H9 (cell line): Measurements from ENCODE around the gene LIPC. TPM values are rescaled to one million over a fixed set of nuclear protein-coding genes. Genes with fewer than 3 reads are reported as not detected.

Experiments
- DNase-seq: peaks from one replicate; pipeline ENCODE4 v3.0.0-alpha.2; 2017
- H2AFZ ChIP-seq: one replicate; pipeline ENCODE4 v1.6.1; 2013; ENCODE audit warnings: mild to moderate bottlenecking, low read length, control low read depth, moderate library complexity
- H2AK5ac ChIP-seq: 2 replicates; pipeline ENCODE4 v1.6.1; 2013; ENCODE audit warnings: low read length, control low read depth, mixed read lengths; ENCODE audit not compliant: insufficient read length
- H2BK120ac ChIP-seq: one replicate; pipeline ENCODE4 v1.6.1; 2013; ENCODE audit warnings: low read depth, mild to moderate bottlenecking, low read length, control low read depth, inconsistent platforms; ENCODE audit not compliant: poor library complexity, severe bottlenecking
- H2BK12ac ChIP-seq: 2 replicates; pipeline ENCODE4 v1.6.1; 2013; ENCODE audit warnings: low read length, control low read depth, mixed read lengths, low read depth; ENCODE audit not compliant: insufficient read length
- H2BK15ac ChIP-seq: 2 replicates; pipeline ENCODE4 v1.6.1; 2013; ENCODE audit warnings: low read depth, low read length, control low read depth
- H2BK20ac ChIP-seq: one replicate; pipeline ENCODE4 v1.6.1; 2013; ENCODE audit warnings: low read depth, mild to moderate bottlenecking, low read length, control low read depth, inconsistent platforms; ENCODE audit not compliant: poor library complexity, severe bottlenecking
- H2BK5ac ChIP-seq: 2 replicates; pipeline ENCODE4 v1.6.1; 2013; ENCODE audit warnings: low read length, control low read depth, mixed read lengths; ENCODE audit not compliant: insufficient read length
- H3K14ac ChIP-seq: 2 replicates; pipeline ENCODE4 v1.6.1; 2013; ENCODE audit warnings: low read length, control low read depth; ENCODE audit not compliant: insufficient read depth
- H3K18ac ChIP-seq: 2 replicates; pipeline ENCODE4 v1.6.1; 2013; ENCODE audit warnings: low read depth, mild to moderate bottlenecking, mixed read lengths, low read length, control low read depth; ENCODE audit not compliant: insufficient read length
- H3K23ac ChIP-seq: 2 replicates; pipeline ENCODE4 v1.6.1; 2013; ENCODE audit warnings: low read length, control low read depth, mixed read lengths, low read depth; ENCODE audit not compliant: insufficient read length
- H3K23me2 ChIP-seq: 2 replicates; pipeline ENCODE4 v1.6.1; 2013; ENCODE audit warnings: low read depth, mild to moderate bottlenecking, mixed read lengths, low read length, control low read depth; ENCODE audit not compliant: insufficient read length, poor library complexity, severe bottlenecking
- H3K27ac ChIP-seq: 2 replicates; pipeline ENCODE4 v1.5.1; 2013; ENCODE audit warnings: low read length, control low read depth, mixed read lengths, low read depth; ENCODE audit not compliant: insufficient read length
- H3K27me3 ChIP-seq: 2 replicates; pipeline ENCODE4 v1.6.1; 2013; ENCODE audit warnings: low read length, control low read depth, inconsistent platforms; ENCODE audit not compliant: insufficient read depth
- H3K4ac ChIP-seq: 2 replicates; pipeline ENCODE4 v1.6.1; 2013; ENCODE audit warnings: low read depth, mild to moderate bottlenecking, control low read depth, inconsistent platforms, low read length, moderate library complexity
- H3K4me1 ChIP-seq: 2 replicates; pipeline ENCODE4 v1.6.1; 2013; ENCODE audit warnings: low read length, control low read depth, inconsistent platforms; ENCODE audit not compliant: insufficient read depth
- H3K4me2 ChIP-seq: 2 replicates; pipeline ENCODE4 v1.6.1; 2013; ENCODE audit warnings: low read length, control low read depth, mixed read lengths; ENCODE audit not compliant: insufficient read length, insufficient read depth
- H3K56ac ChIP-seq: 2 replicates; pipeline ENCODE4 v1.6.1; 2013; ENCODE audit warnings: low read depth, mild to moderate bottlenecking, mixed read lengths, low read length, control low read depth; ENCODE audit not compliant: insufficient read length
- H3K79me1 ChIP-seq: 2 replicates; pipeline ENCODE4 v1.6.1; 2013; ENCODE audit warnings: low read depth, mild to moderate bottlenecking, moderate library complexity, low read length, control low read depth, inconsistent platforms; ENCODE audit not compliant: insufficient read depth, poor library complexity, severe bottlenecking
- H3K79me2 ChIP-seq: 2 replicates; pipeline ENCODE4 v1.6.1; 2013; ENCODE audit warnings: low read length, control low read depth, inconsistent platforms; ENCODE audit not compliant: insufficient read depth
- H3K9ac ChIP-seq: 2 replicates; pipeline ENCODE4 v1.6.1; 2013; ENCODE audit warnings: low read length, control low read depth, mixed read lengths; ENCODE audit not compliant: insufficient read length; ENCODE audit errors: extremely low read depth
- H3K9me3 ChIP-seq: one replicate; pipeline ENCODE4 v1.6.1; 2013; ENCODE audit warnings: low read depth, low read length, inconsistent platforms; ENCODE audit not compliant: control insufficient read depth
- H3T11ph ChIP-seq: one replicate; pipeline ENCODE4 v1.6.1; 2013; ENCODE audit warnings: mild to moderate bottlenecking, low read length, control low read depth, inconsistent platforms
- H4K20me1 ChIP-seq: one replicate; pipeline ENCODE4 v1.6.1; 2013; ENCODE audit not compliant: control insufficient read depth, insufficient read length, insufficient read depth
- H4K5ac ChIP-seq: 2 replicates; pipeline ENCODE4 v1.6.1; 2013; ENCODE audit warnings: low read depth, mild to moderate bottlenecking, mixed read lengths, low read length, control low read depth; ENCODE audit not compliant: insufficient read length
- H4K8ac ChIP-seq: replicated peaks from 2 replicates; pipeline ENCODE4 v1.6.1; 2013; ENCODE audit warnings: low read length, control low read depth, mixed read lengths, low read depth; ENCODE audit not compliant: insufficient read length
- H4K91ac ChIP-seq: 2 replicates; pipeline ENCODE4 v1.6.1; 2013; ENCODE audit warnings: low read depth, mild to moderate bottlenecking, moderate library complexity, mixed read lengths, low read length, control low read depth; ENCODE audit not compliant: insufficient read length
- H3K27ac Mint-ChIP-seq, 3 experiments: 2 replicates in 2 of 3; 3 replicates in 1 of 3; pipeline ENCODE4 v1.8.0; 2020 to 2021; ENCODE audit warnings: mixed read lengths in 3 of 3, mild to moderate bottlenecking in 1 of 3, moderate library complexity in 1 of 3
- H3K27me3 Mint-ChIP-seq: 2 replicates; pipeline ENCODE4 v1.8.0; 2021; ENCODE audit warnings: low read depth, mild to moderate bottlenecking, moderate library complexity, mixed read lengths
- H3K36me3 Mint-ChIP-seq, 3 experiments: 2 replicates in 2 of 3; 3 replicates in 1 of 3; pipeline ENCODE4 v1.8.0; 2020 to 2021; ENCODE audit warnings: low read depth in 3 of 3, mixed read lengths in 3 of 3; ENCODE audit not compliant: insufficient read depth in 1 of 3
- H3K4me1 Mint-ChIP-seq, 2 experiments: 2 replicates each; pipeline ENCODE4 v1.8.0; 2020; ENCODE audit warnings: mixed read lengths in 2 of 2
- H3K4me3 Mint-ChIP-seq, 2 experiments: 2 replicates in 1 of 2; 3 replicates in 1 of 2; pipeline ENCODE4 v1.8.0; 2020 to 2021; ENCODE audit warnings: mild to moderate bottlenecking in 2 of 2, mixed read lengths in 2 of 2, moderate library complexity in 1 of 2
- H3K9me3 Mint-ChIP-seq, 2 experiments: 2 replicates in 1 of 2; 3 replicates in 1 of 2; pipeline ENCODE4 v1.8.0; 2020; ENCODE audit warnings: mild to moderate bottlenecking in 2 of 2, mixed read lengths in 2 of 2, moderate library complexity in 1 of 2
- WGBS: extraction: QIAGEN DNeasy Blood & Tissue Kit; methylation state at CpG from one replicate; pipeline ENCODE4 v1.1.7; 2013; ENCODE audit warnings: missing lambda C conversion rate, low lambda C conversion rate, mixed read lengths; ENCODE audit not compliant: insufficient read length; ENCODE audit errors: extremely low coverage; 5-methylcytosine and 5-hydroxymethylcytosine counted together
- total RNA-seq: library from RNA; stranded (reverse); gene quantifications from 2 replicates; pipeline ENCODE4 v1.2.1, GENCODE V29; 2021
- TF ChIP-seq, protein P1 (sequence below): fragments of 200-600 bp; sonication (generic); conservative IDR thresholded peaks from 3 replicates; pipeline ENCODE4 v1.8.0; 2021; ENCODE audit warnings: antibody characterized with exemption, mild to moderate bottlenecking

Gene LIPC
- total RNA-seq, 1 experiment from 2014 or later: not detected

DNA sequence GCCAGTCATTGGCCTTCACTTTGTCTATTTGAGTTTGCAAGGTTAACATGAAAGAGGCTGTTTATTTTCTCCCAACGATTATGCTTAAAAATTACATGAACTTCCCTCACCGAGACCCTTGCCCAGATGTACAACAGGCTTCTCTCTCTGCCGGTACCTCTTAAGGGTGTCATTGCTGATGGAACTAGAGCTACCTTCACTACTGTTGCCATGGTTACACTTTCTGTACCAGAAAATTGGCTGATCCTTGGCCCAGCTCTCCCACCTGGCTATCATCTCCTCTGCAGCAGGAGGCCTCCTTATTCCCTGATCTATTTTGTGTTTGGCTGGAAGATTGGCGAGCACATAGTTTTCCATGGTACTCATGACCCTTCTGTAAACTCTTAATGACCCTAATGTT is 24.0 kb upstream of the LIPC start:
- no peak for DNase-seq
- Histone ChIP-seq H3K9me3 (no peaks in the 10 kb centered on the region), H4K91ac (no peak overlapping the region), H3K4ac (no peak overlapping the region), H2BK5ac (no peak overlapping the region), H3K23ac (no peak overlapping the region), H2BK120ac (no peak overlapping the region), H2BK15ac (no peak overlapping the region), H3K4me1 (no peaks in the 10 kb centered on the region), H2AFZ (no peak overlapping the region), H3T11ph (no peak overlapping the region), H2BK20ac (no peak overlapping the region), H4K5ac (no peak overlapping the region), H3K79me1 (no peaks in the 10 kb centered on the region), H3K79me2 (no peaks in the 10 kb centered on the region), H3K4me2 (no peak overlapping the region), H3K27me3 (no peaks in the 10 kb centered on the region), H3K18ac (no peak overlapping the region), H3K27ac (no peak overlapping the region), H3K56ac (no peak overlapping the region), H2BK12ac (no peak overlapping the region), H4K20me1 (no peaks in the 10 kb centered on the region), H2AK5ac (no peak overlapping the region), H3K23me2 (no peaks in the 10 kb centered on the region), H3K14ac (no peak overlapping the region), H4K8ac (no peak overlapping the region), H3K9ac (no peak overlapping the region)
- Mint-ChIP-seq H3K4me3 (no peak overlapping the region), H3K4me1 (peaks cover 5 to 14% of the 10 kb centered on the region in 2 experiments), H3K27me3 (peaks cover 2% of the 10 kb centered on the region; the same call in 1 of the 2 replicates), H3K9me3 (no peaks in the 10 kb centered on the region), H3K36me3 (no peaks in the 10 kb centered on the region; a peak in 1 of 7 replicates), H3K27ac (no peak overlapping the region)
- WGBS: no CpG with 5 or more reads among the region's 4 CpGs
- TF ChIP-seq, protein P1, sequence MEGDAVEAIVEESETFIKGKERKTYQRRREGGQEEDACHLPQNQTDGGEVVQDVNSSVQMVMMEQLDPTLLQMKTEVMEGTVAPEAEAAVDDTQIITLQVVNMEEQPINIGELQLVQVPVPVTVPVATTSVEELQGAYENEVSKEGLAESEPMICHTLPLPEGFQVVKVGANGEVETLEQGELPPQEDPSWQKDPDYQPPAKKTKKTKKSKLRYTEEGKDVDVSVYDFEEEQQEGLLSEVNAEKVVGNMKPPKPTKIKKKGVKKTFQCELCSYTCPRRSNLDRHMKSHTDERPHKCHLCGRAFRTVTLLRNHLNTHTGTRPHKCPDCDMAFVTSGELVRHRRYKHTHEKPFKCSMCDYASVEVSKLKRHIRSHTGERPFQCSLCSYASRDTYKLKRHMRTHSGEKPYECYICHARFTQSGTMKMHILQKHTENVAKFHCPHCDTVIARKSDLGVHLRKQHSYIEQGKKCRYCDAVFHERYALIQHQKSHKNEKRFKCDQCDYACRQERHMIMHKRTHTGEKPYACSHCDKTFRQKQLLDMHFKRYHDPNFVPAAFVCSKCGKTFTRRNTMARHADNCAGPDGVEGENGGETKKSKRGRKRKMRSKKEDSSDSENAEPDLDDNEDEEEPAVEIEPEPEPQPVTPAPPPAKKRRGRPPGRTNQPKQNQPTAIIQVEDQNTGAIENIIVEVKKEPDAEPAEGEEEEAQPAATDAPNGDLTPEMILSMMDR: no peak
